ENCODE data around the gene CHI3L2.

CHI3L2 gene

GRCh38 chr1:111234258-111234657 is 6.7 kb downstream of the CHI3L2 start:
- Histone ChIP-seq H3K27me3 (ENCODE audit: insufficient read depth, low read depth, severe bottlenecking) (no peaks in the 10 kb centered on the region), H3K27ac (no peak overlapping the region), H3K36me3 (no peaks in the 10 kb centered on the region), H3K4me3 (ENCODE audit: low read depth, low read length) (no peak overlapping the region), H3K9me3 (ENCODE audit: severe bottlenecking) (no peaks in the 10 kb centered on the region)
- TF ChIP-seq CTCF (IDR thresholded peaks at IDR 0.05; ENCODE audit: low read depth, low read length), result no peak
- no peak for DNase-seq

DNA sequence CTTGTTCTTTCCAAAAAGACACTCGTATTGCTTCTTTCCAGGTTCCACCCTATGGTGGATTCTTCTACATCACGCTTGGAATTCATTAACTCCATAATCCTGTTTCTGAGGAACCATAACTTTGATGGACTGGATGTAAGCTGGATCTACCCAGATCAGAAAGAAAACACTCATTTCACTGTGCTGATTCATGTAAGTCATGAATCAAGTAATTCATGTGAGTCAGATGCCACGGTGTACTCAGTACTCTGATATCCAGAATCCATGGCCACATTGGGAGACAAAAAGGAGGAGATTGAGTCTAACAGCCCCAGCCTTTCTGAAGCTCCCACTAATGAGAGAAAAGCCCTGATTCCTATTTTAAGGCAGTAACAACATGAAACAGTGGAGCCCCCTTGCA is 7.4 kb downstream of the CHI3L2 start:
- Histone ChIP-seq H3K27me3 (ENCODE audit: insufficient read depth, low read depth, severe bottlenecking) (no peaks in the 10 kb centered on the region), H3K4me3 (ENCODE audit: low read depth, low read length) (no peak overlapping the region), H3K9me3 (ENCODE audit: severe bottlenecking) (no peaks in the 10 kb centered on the region), H3K36me3 (no peaks in the 10 kb centered on the region), H3K27ac (no peak overlapping the region)
- TF ChIP-seq CTCF (IDR thresholded peaks at IDR 0.05; ENCODE audit: low read depth, low read length), result no peak
- no peak for DNase-seq

DNA sequence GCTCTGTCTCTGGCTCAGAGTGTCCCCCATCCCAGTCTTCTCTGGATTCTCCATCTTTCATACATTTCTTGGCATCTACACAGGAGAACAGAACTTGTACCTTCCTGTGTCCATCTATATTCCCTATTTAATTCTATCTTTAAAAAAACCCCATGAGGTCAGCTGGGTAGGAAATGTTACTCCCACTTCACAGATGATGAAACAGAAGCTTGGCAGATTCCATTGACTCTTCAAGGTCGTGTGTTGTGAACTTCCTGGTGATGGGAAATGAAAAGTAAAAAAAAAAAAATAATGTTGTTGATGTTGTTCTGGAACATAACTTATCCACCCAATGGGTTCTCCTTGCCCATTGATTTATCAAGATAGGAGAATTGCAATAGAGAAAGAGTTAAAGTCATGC is 8.9 kb downstream of the CHI3L2 start:
- Histone ChIP-seq H3K36me3 (no peaks in the 10 kb centered on the region), H3K27ac (no peak overlapping the region), H3K4me3 (ENCODE audit: low read depth, low read length) (no peak overlapping the region), H3K27me3 (ENCODE audit: insufficient read depth, low read depth, severe bottlenecking) (no peaks in the 10 kb centered on the region), H3K9me3 (ENCODE audit: severe bottlenecking) (no peaks in the 10 kb centered on the region)
- no peak for TF ChIP-seq CTCF (IDR thresholded peaks at IDR 0.05; ENCODE audit: low read depth, low read length)
- no peak for DNase-seq

DNA sequence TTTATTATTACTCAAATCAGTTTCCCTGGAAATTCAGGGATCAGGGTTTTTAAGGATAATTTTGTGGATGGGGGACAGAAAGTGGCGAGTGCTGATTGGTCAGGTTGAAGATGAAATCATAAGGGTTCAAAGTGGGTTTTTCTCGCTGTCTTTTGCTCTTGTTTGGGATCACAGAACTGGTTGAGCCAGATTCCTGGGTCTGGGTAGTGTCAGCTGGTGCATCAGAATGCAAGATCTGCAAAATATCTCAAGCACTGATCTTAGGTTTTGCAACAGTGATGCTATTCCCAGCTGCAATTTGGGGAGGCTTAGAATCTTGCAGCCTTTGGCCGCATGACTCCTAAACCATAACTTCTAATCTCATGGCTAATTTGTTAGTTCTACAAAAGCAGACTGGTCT is 9.3 kb downstream of the CHI3L2 start:
- no peak for TF ChIP-seq CTCF (IDR thresholded peaks at IDR 0.05; ENCODE audit: low read depth, low read length)

DNA sequence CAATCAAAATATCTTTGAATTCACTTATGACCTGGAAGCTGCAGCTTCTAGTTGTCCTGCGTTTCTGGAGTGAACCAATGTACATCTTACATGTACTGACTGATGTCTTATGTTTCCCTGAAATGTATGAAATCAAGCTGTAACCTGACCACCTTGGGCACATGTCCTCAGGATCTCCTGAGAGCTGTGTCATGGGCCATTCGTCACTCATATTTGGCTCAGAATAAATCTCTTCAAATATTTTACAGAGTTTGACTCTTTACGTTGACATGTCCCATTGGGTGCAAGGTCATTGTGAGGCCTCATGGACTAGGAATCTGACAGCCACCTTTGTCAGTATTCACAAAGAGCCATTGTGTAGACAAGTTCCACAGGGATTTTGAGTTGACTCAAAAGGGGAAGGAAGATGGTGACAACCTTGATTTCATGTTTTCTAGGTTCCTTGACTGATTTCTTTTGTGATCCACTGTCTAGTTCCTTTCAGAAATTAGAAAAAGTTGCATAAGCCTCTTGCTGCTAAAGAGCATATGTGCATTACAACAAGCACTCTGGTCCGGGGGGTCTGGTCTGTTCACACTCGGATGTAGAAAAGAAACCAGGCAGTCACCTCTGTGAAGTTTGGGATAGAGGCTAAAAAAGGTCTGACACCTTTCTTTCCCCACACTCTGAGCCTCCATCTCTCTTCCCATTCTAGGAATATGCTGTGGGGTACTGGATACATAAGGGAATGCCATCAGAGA is 10.7 kb downstream of the CHI3L2 start:
- TF ChIP-seq CTCF (IDR thresholded peaks at IDR 0.05; ENCODE audit: low read depth, low read length), result no peak
- H3K36me3 ChIP-seq, result no peaks in the 10 kb centered on the region
- no peaks in the 10 kb centered on the region for H3K27me3 ChIP-seq (ENCODE audit: insufficient read depth, low read depth, severe bottlenecking)
- no peak overlapping the region for H3K4me3 ChIP-seq (ENCODE audit: low read depth, low read length)
- no peak overlapping the region for H3K27ac ChIP-seq
- no peaks in the 10 kb centered on the region for H3K9me3 ChIP-seq (ENCODE audit: severe bottlenecking)
- DNase-seq, result no peak

More for the DNA sequence above, 9.3 kb downstream of the CHI3L2 start:
- Histone ChIP-seq H3K27me3 (ENCODE audit: insufficient read depth, low read depth, severe bottlenecking) (no peaks in the 10 kb centered on the region), H3K9me3 (ENCODE audit: severe bottlenecking) (no peaks in the 10 kb centered on the region), H3K36me3 (no peaks in the 10 kb centered on the region), H3K4me3 (ENCODE audit: low read depth, low read length) (no peak overlapping the region), H3K27ac (no peak overlapping the region)
- no peak for DNase-seq

GRCh38 chr1:111241797-111242196 is 14.3 kb downstream of the CHI3L2 start:
- Histone ChIP-seq H3K27ac (no peak overlapping the region), H3K27me3 (ENCODE audit: insufficient read depth, low read depth, severe bottlenecking) (peaks cover 11% of the 10 kb centered on the region), H3K4me3 (ENCODE audit: low read depth, low read length) (no peak overlapping the region), H3K9me3 (ENCODE audit: severe bottlenecking) (no peaks in the 10 kb centered on the region), H3K36me3 (no peaks in the 10 kb centered on the region)
- DNase-seq, result no peak
- no peak for TF ChIP-seq CTCF (IDR thresholded peaks at IDR 0.05; ENCODE audit: low read depth, low read length)

All from WERI-Rb-1 (cell line).